Astrocyte of the cerebellum (primary cell): ENCODE data around the gene ATRNL1.

Experiments used
- DNase-seq: peaks from one replicate; pipeline ENCODE4 v3.0.0-alpha.2; 2011; ENCODE audit warnings: low read depth
- H3K4me3 ChIP-seq: 2 replicates; pipeline ENCODE4 v1.5.1; 2011; ENCODE audit warnings: mild to moderate bottlenecking, low read depth, low read length, moderate library complexity
- CTCF ChIP-seq: IDR thresholded peaks from 2 replicates; pipeline ENCODE4 v1.5.1; 2012; ENCODE audit warnings: low read length, low read depth, moderate library complexity, mild to moderate bottlenecking; ENCODE audit errors: missing control alignments
- in situ Hi-C: cut with HindIII; loops from 2 replicates; pipeline ENCODE4 v1.10.0; 2017; ENCODE audit warnings: low sequenced_read_pairs

The ATRNL1 gene

GRCh38 chr10:115968236-115968635 is 875.1 kb downstream of the ATRNL1 start:
- no peak overlapping the region for H3K4me3 ChIP-seq
- in situ Hi-C loops, result no loop called here
- DNase-seq, result no peak
- no peak for TF ChIP-seq CTCF

- in situ Hi-C loops, result no loop called here
- TF ChIP-seq CTCF, result no peak
- H3K4me3 ChIP-seq, result no peak overlapping the region
- no peak for DNase-seq
These were observed 876.4 kb downstream of the ATRNL1 start for GRCh38 chr10:115969591-115969990.

- no peak for DNase-seq
- in situ Hi-C loops, result no loop called here
- H3K4me3 ChIP-seq, result no peak overlapping the region
- TF ChIP-seq CTCF, result no peak
These were observed 878.8 kb downstream of the ATRNL1 start for GRCh38 chr10:115971921-115972320.

- in situ Hi-C loops, result no loop called here
- no peak for TF ChIP-seq CTCF
These were observed 879.3 kb downstream of the ATRNL1 start for GRCh38 chr10:115972426-115972825.

GRCh38 chr10:115974351-115974750 is 881.2 kb downstream of the ATRNL1 start:
- no peak for TF ChIP-seq CTCF
- in situ Hi-C loops, result no loop called here

More at GRCh38 chr10:115972426-115972825, 879.3 kb downstream of the ATRNL1 start:
- no peak overlapping the region for H3K4me3 ChIP-seq
- no peak for DNase-seq

GRCh38 chr10:115974816-115975430 is 881.8 kb downstream of the ATRNL1 start:
- H3K4me3 ChIP-seq, result no peak overlapping the region
- in situ Hi-C loops, result no loop called here
- no peak for TF ChIP-seq CTCF
- no peak for DNase-seq

More at GRCh38 chr10:115974351-115974750, 881.2 kb downstream of the ATRNL1 start:
- no peak for DNase-seq
- H3K4me3 ChIP-seq, result no peak overlapping the region
